SK-N-DZ (cell line): Measurements from ENCODE around the gene MAN2A1.

Experiments
- DNase-seq: peaks from one replicate; pipeline ENCODE4 v3.0.0-alpha.2; 2015; ENCODE audit warnings: low spot score

MAN2A1 gene

DNA sequence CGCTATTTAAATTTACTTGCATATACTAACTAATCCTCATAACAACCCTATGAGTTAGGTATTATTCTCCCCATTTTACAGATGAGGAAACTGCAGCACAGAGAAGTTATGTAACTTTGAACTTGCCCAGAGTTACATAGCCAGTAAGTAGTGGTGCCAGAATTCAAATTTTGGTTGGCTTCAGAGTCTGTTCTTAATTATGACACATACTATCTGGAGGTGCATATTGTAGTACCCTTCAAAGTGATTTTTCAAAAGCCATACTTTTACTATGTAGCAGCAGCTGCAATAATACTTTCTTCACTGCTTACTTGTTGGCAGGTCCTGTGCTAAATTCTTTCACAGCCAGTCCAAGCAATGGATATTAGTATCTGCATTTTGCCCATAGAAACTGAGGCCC is 16.4 kb downstream of the MAN2A1 start:
- DNase-seq, result no peak

DNA sequence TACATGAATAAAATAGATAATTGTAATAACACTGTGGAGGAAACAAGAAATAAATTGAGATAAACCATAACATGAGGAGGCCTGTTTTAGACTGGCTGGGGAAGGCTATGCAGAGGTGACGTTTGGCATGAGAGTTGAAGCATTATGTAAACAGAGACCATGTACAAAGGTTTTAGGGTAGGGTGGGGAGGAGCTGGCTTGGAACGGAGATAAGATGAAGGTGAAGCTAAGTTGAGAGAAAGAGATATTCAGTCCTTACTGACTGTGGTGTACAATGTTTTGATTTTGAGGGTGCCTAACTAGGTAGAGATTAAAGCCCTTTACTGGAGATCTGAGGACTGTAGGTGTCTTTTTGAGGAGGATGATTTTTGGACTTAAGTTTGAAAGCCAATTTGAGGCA is 17.8 kb downstream of the MAN2A1 start:
- DNase-seq, result no peak

DNA sequence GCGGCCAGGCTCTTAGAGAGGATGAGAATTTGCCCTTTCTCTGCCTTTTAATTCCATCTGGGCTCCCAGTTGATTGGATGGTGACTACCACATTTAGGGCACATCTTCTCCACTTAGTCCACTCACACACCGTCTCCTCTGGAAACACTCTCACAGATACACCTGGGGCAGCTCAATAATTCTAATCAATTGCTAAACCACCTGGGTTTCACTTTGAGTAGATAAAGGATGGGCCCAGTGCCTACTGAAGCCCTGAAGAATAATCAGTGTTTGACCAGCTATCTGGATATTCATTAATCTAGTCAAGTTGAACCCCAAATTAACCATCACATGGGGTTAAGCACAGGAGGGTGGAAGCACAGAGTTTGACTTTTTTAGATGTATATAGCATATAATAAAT is 19.1 kb downstream of the MAN2A1 start:
- DNase-seq, result no peak

DNA sequence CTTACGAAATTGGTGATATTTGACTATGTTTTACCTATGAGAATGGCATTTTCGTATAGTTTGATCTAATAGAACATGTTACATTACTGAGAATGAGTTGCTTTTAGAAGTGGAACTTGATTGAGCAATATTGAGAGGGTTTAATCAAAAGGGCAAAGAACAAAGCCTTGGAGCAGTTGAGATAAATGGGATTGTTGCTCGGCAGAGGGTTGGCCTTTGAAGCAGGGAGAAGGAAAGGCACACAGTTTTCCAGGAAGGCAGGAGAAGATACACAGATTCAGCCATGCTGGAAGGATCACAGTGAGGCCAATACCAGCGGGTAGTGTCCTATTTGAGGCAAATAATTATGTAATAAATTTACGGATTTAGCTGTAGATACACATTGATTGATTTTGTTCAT is 19.5 kb downstream of the MAN2A1 start:
- no peak for DNase-seq

DNA sequence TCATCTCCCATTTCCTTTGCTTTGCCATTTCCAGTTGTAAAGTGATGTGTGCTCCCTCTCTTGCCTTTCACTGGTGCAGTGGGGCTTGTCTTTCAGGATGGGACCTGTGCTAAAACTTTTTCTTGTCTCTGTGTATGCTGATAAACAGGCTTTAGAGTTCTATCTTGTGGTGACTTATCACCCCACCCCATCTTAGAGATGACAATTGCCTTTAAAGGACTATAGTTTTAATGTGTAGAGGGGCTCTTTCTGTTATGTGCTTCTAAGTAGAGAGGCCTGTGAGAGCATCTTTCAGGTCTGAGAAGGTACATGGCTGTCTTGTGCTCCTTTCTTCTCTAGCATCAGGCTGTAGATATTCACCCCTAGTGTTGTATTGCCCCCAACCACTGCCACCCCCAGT is 21.9 kb downstream of the MAN2A1 start:
- no peak for DNase-seq

GRCh38 chr5:109713453-109713852 is 23.7 kb downstream of the MAN2A1 start:
- DNase-seq, result no peak

DNA sequence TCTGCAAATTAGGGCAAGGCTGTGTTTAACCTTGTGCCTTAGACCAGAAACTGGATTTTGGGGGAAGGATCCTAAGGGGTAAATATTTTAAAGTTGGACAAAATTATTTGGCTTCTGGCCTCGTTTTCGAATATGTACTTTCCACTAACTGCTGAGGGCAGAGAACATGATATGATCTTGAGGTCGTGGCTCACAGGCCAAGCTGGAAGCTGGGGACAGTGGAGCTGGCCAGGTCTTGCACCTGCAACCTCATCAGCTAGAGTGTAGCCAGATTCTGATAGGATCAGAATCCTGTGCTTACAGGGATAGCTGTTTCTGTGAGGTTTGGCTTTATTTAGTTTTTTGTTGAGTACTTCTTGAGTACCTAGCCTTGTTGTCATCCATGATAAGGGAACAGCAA is 24.9 kb downstream of the MAN2A1 start:
- DNase-seq, result peak; percentile 17

GRCh38 chr5:109718216-109718615 is 28.5 kb downstream of the MAN2A1 start:
- DNase-seq, result no peak

- no peak for DNase-seq
Measured at GRCh38 chr5:109718632-109719031, 28.9 kb downstream of the MAN2A1 start.

GRCh38 chr5:109719978-109720377 is 30.3 kb downstream of the MAN2A1 start:
- no peak for DNase-seq

- DNase-seq, result no peak
Measured at GRCh38 chr5:109721741-109722140, 32.0 kb downstream of the MAN2A1 start.

DNA sequence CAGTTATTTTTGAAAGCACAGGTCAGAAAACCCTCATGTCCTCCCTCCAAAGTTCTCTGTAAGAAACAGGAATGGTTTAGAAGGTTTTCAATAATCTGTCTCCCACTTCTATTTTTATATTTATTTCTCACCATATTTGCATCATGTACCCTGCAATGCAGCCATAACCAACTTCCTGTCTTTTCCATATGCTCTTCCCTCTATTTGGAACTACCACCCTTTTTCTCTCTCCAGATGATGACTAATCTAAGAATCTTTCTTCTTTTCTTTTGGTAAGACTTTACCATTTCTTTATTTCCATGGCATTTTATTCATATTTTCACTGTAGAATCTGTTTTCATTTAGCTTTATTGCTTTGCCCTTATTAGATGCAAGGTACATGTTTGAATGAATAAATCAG is 33.9 kb downstream of the MAN2A1 start:
- no peak for DNase-seq

GRCh38 chr5:109725135-109725534 is 35.4 kb downstream of the MAN2A1 start:
- no peak for DNase-seq

GRCh38 chr5:109739741-109740728 is 50.3 kb downstream of the MAN2A1 start:
- peak; percentile 10 for DNase-seq

DNA sequence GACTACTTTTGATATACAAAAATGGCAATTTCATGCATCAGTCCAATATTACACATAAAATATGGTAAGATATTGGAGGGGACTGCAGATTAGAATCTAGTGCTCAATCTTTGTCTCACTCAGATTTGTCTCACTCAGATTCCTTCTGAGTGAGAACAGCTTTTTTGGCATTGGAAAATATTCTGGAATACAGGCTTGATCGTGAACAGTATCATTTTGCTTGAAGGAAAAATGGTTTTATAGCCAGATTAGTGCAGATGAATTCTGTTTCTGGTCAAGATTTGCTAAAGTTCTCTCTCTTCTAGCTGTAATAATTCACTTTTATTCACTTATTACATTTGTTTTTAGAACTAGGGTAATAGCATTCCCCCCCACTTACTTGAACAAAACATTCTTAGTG is 51.2 kb downstream of the MAN2A1 start:
- DNase-seq, result no peak

GRCh38 chr5:109741390-109741789 is 51.7 kb downstream of the MAN2A1 start:
- DNase-seq, result no peak

- DNase-seq, result no peak
Measured at GRCh38 chr5:109743041-109743531, 53.4 kb downstream of the MAN2A1 start.

DNA sequence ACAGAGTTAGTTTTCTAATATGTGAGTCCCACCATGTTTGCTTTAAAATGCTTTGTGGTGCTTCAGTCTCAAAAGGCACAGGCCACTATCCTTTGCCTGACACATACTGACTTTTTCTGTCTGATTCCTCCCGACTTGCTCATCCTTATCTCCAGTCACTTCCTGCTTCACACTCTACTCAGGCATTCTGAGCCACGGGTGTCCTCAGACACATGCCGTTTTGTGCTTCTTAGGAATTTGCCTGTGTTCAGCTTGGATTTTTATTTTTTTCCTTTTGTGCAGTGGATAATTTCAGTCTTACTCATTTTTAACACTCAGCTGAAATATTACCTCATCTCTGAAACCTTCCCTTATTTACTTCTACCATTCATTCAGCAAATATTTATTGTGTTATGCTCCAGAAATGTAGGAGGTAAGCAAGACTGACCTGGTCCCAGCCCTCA is 54.1 kb downstream of the MAN2A1 start:
- no peak for DNase-seq

DNA sequence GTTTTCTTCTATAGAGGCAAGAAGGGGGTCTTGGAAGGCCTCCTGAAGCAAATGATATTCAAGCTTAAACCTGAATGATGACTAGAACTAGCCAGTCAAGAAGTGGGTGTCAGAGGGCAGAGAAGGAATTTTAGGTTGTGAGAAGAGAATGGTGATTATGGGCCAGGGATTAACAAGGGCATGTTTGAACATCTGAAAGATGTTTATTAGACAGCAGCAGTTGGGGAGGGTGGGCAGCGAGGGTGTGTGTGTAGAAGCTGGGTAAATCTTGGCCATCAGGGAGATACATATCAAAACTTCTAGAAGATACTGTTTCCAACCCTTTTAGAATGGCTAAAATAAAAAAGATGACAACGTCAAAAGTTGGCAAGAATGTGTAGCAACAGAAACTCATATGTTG is 54.5 kb downstream of the MAN2A1 start:
- DNase-seq, result no peak

DNA sequence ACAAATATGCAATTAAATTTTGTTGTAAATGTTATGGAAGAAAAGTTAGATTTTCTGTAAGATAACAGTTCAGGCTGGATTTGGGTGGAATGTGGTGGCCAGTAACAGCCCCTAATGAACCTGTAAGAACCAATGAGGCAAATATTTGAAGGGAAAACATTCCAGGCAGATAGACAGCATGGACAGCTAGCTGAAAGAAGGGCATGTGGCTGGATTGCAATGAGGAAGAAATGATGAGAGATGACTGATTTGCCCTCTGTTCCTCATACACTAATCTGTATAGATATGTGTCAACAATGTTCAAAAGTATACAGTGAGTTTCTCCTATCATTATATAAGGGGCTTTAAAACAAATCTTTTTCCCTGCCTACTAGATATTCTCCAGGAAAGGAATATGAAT is 58.8 kb downstream of the MAN2A1 start:
- DNase-seq, result no peak

GRCh38 chr5:109750463-109750862 is 60.7 kb downstream of the MAN2A1 start:
- DNase-seq, result no peak

GRCh38 chr5:109753279-109753678 is 63.6 kb downstream of the MAN2A1 start:
- DNase-seq, result no peak

DNA sequence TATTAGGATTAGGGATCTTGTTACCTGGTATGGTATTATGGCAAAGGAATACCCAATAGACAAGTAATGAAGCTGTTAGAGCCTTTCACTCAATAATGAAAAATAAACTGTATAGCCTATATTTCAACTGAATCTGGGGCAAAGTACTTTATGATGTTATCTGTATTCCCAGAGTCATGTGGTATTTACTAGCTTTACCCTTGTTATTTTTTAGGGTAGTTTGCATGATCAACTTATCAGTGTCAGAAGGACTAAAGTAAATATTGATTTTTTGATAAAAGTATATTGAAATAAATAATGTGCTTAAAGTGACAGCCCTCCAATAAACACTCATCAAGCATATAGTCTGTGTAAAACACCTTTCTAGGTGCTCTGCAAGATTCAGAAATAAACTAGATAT is 64.6 kb downstream of the MAN2A1 start:
- DNase-seq, result no peak
